ENCODE data around the gene S1PR5. TPM values are rescaled to one million over a fixed set of nuclear protein-coding genes. Genes with fewer than 3 reads are reported as not detected.

Gene S1PR5
- total and polyA plus RNA-seq, 4 donors, result 0.17 to 0.56 (median 0.34) TPM

DNA sequence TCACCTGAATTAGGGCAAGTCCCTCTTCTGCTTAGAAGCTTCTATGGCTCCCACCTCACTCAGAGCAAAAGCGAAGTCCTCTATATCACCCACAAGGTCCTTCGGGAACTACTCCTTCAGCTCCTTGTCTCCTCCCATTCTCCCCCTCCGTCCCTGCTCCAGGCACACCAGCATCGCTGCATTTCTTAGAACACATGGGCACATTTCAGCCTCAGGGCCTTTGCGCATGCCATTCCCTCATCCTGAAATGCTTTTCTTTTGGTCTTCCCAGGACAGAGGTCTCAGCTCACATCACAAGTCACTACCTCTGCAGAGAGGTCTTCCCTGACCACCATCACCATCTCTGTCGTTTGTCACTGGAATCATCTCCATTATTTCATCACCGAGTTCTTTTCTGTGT lies 4.0 kb downstream of the S1PR5 start:
- no peaks in the 10 kb centered on the region for H3K36me3 ChIP-seq (ENCODE audit: control insufficient read depth in 4 of 4, insufficient read depth in 3 of 4, low read depth in 1 of 4, low read length in 3 of 4)
- H3K4me3 ChIP-seq (ENCODE audit: low read depth in 1 of 3, low read length in 3 of 3), result no peak overlapping the region
- no peaks in the 10 kb centered on the region for H3K9me3 ChIP-seq (ENCODE audit: control insufficient read depth in 4 of 4, low read length in 3 of 4)
- 78% methylated on average over 7 of the region's 7 CpGs for whole genome bisulfite sequencing
- H3K4me1 ChIP-seq (ENCODE audit: control insufficient read depth in 4 of 4, insufficient read depth in 4 of 4, low read length in 3 of 4), result peaks cover 2 to 20% (median 11%) of the 10 kb centered on the region in 4 donors
- H3K27ac ChIP-seq (ENCODE audit: low read depth in 1 of 2, low read length in 2 of 2), result no peak overlapping the region
- TF ChIP-seq, protein P1, sequence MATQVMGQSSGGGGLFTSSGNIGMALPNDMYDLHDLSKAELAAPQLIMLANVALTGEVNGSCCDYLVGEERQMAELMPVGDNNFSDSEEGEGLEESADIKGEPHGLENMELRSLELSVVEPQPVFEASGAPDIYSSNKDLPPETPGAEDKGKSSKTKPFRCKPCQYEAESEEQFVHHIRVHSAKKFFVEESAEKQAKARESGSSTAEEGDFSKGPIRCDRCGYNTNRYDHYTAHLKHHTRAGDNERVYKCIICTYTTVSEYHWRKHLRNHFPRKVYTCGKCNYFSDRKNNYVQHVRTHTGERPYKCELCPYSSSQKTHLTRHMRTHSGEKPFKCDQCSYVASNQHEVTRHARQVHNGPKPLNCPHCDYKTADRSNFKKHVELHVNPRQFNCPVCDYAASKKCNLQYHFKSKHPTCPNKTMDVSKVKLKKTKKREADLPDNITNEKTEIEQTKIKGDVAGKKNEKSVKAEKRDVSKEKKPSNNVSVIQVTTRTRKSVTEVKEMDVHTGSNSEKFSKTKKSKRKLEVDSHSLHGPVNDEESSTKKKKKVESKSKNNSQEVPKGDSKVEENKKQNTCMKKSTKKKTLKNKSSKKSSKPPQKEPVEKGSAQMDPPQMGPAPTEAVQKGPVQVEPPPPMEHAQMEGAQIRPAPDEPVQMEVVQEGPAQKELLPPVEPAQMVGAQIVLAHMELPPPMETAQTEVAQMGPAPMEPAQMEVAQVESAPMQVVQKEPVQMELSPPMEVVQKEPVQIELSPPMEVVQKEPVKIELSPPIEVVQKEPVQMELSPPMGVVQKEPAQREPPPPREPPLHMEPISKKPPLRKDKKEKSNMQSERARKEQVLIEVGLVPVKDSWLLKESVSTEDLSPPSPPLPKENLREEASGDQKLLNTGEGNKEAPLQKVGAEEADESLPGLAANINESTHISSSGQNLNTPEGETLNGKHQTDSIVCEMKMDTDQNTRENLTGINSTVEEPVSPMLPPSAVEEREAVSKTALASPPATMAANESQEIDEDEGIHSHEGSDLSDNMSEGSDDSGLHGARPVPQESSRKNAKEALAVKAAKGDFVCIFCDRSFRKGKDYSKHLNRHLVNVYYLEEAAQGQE (IDR thresholded peaks at IDR 0.05), result no peak
- TF ChIP-seq FOXA2 (IDR thresholded peaks at IDR 0.05) (no peak), EGR1 (IDR thresholded peaks at IDR 0.05; ENCODE audit: low read depth in 2 of 2) (no peak), FOXA1 (IDR thresholded peaks at IDR 0.05) (no peak), HNF4A (conservative IDR thresholded peaks at IDR 0.05) (no peak), SP1 (IDR thresholded peaks at IDR 0.05) (no peak)
- TF ChIP-seq, protein P2, sequence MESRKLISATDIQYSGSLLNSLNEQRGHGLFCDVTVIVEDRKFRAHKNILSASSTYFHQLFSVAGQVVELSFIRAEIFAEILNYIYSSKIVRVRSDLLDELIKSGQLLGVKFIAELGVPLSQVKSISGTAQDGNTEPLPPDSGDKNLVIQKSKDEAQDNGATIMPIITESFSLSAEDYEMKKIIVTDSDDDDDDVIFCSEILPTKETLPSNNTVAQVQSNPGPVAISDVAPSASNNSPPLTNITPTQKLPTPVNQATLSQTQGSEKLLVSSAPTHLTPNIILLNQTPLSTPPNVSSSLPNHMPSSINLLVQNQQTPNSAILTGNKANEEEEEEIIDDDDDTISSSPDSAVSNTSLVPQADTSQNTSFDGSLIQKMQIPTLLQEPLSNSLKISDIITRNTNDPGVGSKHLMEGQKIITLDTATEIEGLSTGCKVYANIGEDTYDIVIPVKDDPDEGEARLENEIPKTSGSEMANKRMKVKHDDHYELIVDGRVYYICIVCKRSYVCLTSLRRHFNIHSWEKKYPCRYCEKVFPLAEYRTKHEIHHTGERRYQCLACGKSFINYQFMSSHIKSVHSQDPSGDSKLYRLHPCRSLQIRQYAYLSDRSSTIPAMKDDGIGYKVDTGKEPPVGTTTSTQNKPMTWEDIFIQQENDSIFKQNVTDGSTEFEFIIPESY (IDR thresholded peaks at IDR 0.05), result no peak
- peaks cover 2 to 16% (median 3%) of the 10 kb centered on the region in 4 donors for H3K27me3 ChIP-seq (ENCODE audit: control insufficient read depth in 4 of 4, insufficient read depth in 4 of 4, low read length in 3 of 4)
- H3K9ac ChIP-seq (ENCODE audit: low read depth in 1 of 2, low read length in 2 of 2), result no peak overlapping the region
- no peak for DNase-seq (ENCODE audit: low spot score)

DNA sequence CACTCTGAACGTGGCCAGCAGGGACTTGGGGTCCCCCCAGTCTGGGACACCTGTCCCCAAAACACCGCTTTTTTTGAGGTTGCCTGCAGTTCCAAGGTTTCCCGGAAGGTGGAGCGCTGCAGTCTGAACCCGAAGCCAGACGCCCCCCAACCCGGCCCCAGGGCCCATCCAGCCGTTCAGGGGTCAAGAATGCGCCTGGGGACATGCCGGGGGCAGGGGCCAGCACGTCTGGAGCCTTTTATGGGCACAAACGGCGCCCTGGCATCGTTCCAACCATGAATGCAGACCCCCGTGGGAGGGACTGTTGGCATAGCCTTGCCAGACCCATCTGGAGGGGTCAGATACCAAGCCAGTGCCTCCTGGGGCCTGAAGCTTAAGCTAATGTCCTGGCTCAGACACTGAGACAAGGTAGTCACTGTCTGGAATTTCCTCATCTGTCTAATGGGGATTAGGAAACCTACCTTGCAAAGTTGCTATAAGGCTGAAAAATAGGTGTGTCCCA lies 6.9 kb downstream of the S1PR5 start:
- WGBS, result 10% methylated on average over 15 of the region's 15 CpGs
- Histone ChIP-seq H3K27me3 (ENCODE audit: control insufficient read depth in 4 of 4, insufficient read depth in 4 of 4, low read length in 3 of 4) (peaks cover 2 to 9% (median 3%) of the 10 kb centered on the region in 4 donors), H3K4me3 (ENCODE audit: low read depth in 1 of 3, low read length in 3 of 3) (no peak overlapping the region), H3K36me3 (ENCODE audit: control insufficient read depth in 4 of 4, insufficient read depth in 3 of 4, low read depth in 1 of 4, low read length in 3 of 4) (no peaks in the 10 kb centered on the region), H3K27ac (ENCODE audit: low read depth in 1 of 2, low read length in 2 of 2) (no peak overlapping the region), H3K9me3 (ENCODE audit: control insufficient read depth in 4 of 4, low read length in 3 of 4) (no peaks in the 10 kb centered on the region), H3K9ac (ENCODE audit: low read depth in 1 of 2, low read length in 2 of 2) (no peak overlapping the region), H3K4me1 (ENCODE audit: control insufficient read depth in 4 of 4, insufficient read depth in 4 of 4, low read length in 3 of 4) (peaks cover 0 to 9% (median 4%) of the 10 kb centered on the region in 4 donors)
- no peak for TF ChIP-seq HNF4G (IDR thresholded peaks at IDR 0.05)
- TF ChIP-seq, protein P3, sequence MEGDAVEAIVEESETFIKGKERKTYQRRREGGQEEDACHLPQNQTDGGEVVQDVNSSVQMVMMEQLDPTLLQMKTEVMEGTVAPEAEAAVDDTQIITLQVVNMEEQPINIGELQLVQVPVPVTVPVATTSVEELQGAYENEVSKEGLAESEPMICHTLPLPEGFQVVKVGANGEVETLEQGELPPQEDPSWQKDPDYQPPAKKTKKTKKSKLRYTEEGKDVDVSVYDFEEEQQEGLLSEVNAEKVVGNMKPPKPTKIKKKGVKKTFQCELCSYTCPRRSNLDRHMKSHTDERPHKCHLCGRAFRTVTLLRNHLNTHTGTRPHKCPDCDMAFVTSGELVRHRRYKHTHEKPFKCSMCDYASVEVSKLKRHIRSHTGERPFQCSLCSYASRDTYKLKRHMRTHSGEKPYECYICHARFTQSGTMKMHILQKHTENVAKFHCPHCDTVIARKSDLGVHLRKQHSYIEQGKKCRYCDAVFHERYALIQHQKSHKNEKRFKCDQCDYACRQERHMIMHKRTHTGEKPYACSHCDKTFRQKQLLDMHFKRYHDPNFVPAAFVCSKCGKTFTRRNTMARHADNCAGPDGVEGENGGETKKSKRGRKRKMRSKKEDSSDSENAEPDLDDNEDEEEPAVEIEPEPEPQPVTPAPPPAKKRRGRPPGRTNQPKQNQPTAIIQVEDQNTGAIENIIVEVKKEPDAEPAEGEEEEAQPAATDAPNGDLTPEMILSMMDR (IDR thresholded peaks at IDR 0.05; ENCODE audit: low read depth, low read length, missing input control), result peak; percentile 44
- DNase-seq (ENCODE audit: low spot score), result peak; percentile 68

DNA sequence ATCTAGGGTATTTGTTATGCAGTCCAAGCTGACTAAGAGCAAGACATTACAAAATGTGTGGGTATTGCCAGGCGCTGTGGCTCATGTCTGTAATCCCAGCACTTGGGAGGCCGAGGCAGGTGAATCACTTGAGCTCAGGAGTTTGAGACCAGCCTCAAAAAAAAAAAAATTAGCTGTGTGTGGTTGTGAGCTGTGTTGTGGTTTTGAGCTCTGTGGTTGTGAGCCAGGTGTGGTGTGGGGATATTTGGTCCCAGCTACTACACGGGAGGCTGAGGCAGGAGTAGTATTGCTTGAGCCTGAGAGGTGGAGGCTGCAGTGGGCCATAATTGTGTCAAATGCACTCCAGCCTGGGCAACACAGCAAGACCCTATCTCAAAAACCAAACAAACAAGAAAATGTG lies 8.5 kb downstream of the S1PR5 start:
- Histone ChIP-seq H3K9ac (ENCODE audit: low read depth in 1 of 2, low read length in 2 of 2) (no peak overlapping the region), H3K27ac (ENCODE audit: low read depth in 1 of 2, low read length in 2 of 2) (no peak overlapping the region), H3K4me3 (ENCODE audit: low read depth in 1 of 3, low read length in 3 of 3) (no peak overlapping the region), H3K27me3 (ENCODE audit: control insufficient read depth in 4 of 4, insufficient read depth in 4 of 4, low read length in 3 of 4) (peaks cover 0 to 3% (median under 1%) of the 10 kb centered on the region in 4 donors), H3K4me1 (ENCODE audit: control insufficient read depth in 4 of 4, insufficient read depth in 4 of 4, low read length in 3 of 4) (peaks cover 0 to 9% (median 0%) of the 10 kb centered on the region in 4 donors), H3K36me3 (ENCODE audit: control insufficient read depth in 4 of 4, insufficient read depth in 3 of 4, low read depth in 1 of 4, low read length in 3 of 4) (no peaks in the 10 kb centered on the region), H3K9me3 (ENCODE audit: control insufficient read depth in 4 of 4, low read length in 3 of 4) (no peaks in the 10 kb centered on the region)
- WGBS, result 83% methylated on average over 3 of the region's 3 CpGs
- DNase-seq (ENCODE audit: low spot score), result no peak
- TF ChIP-seq, protein P4, sequence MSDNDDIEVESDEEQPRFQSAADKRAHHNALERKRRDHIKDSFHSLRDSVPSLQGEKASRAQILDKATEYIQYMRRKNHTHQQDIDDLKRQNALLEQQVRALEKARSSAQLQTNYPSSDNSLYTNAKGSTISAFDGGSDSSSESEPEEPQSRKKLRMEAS (IDR thresholded peaks at IDR 0.05), result no peak
- TF ChIP-seq JUND (IDR thresholded peaks at IDR 0.05), result no peak

Data from liver (tissue), 9 donors.